ENCODE results near the gene PKHD1. TPM values are rescaled to one million over a fixed set of nuclear protein-coding genes. Genes with fewer than 3 reads are reported as not detected.

Gene PKHD1
- total and polyA plus RNA-seq, 2 of the 8 experiments (the other 6 are each of a cell fraction or from before 2014, with no cell fraction given), result 0.06 to 0.09 TPM

DNA sequence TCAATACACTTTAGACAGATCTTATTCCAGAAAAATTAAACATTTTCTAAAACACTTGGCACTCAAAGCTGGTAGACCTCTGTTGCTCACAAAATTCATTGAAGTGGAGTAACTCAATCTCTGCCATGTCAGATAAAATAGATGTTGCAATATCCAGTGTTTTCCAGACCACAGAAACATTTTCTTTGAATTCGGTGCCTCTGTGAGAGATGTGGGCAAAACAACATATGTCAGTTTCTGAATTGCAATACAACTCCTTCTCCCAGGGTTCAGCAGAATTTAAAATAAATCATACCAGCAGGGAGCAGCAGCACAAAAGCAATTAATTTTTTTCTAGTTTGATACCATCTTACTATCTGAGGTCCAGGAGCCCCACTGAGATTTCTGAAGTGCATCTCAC lies 11.3 kb upstream of the PKHD1 start:
- Histone ChIP-seq H3K36me3 (ENCODE audit: control insufficient read depth in 2 of 4, insufficient read depth in 4 of 4, low read length in 3 of 4) (peaks cover 0 to 2% (median 0%) of the 10 kb centered on the region in 4 experiments; a peak in 1 of 8 replicates), H3K9me3 (ENCODE audit: insufficient read depth in 2 of 2, low read depth in 1 of 2, low read length in 1 of 2) (peaks cover 2 to 14% of the 10 kb centered on the region in 2 experiments; a peak in 2 of 4 replicates), H2BK120ac (replicated peaks; ENCODE audit: low read depth, low read length) (no peak overlapping the region), H4K5ac (ENCODE audit: insufficient read length, low read depth, low read length) (no peak overlapping the region), H4K91ac (replicated peaks; ENCODE audit: insufficient read length, low read length) (no peak overlapping the region), H2BK5ac (ENCODE audit: low read depth, low read length) (no peak overlapping the region), H3K27ac (ENCODE audit: low read depth, low read length) (no peak overlapping the region), H3K56ac (replicated peaks; ENCODE audit: insufficient read length, low read depth, low read length) (no peak overlapping the region), H3K79me1 (ENCODE audit: low read depth, low read length) (no peaks in the 10 kb centered on the region), H3K23ac (ENCODE audit: insufficient read length) (no peak overlapping the region), H3K27me3 (replicated peaks in 1 of 4; ENCODE audit: control insufficient read depth in 3 of 4, extremely low read depth in 1 of 4, insufficient read depth in 3 of 4, low read length in 3 of 4) (no peaks in the 10 kb centered on the region), H3K79me2 (ENCODE audit: control insufficient read depth in 1 of 2, insufficient read depth in 2 of 2, low read length in 2 of 2) (no peaks in the 10 kb centered on the region), H2AFZ (ENCODE audit: low read length) (no peak overlapping the region), H4K8ac (ENCODE audit: extremely low read depth, insufficient read depth, low read length) (no peak overlapping the region), H2BK15ac (ENCODE audit: low read length) (no peak overlapping the region), H2AK5ac (ENCODE audit: low read depth, low read length) (no peak overlapping the region), H3K14ac (ENCODE audit: insufficient read length) (no peak overlapping the region), H3K4me2 (ENCODE audit: insufficient read depth in 1 of 2, low read depth in 2 of 2, low read length in 2 of 2) (no peak overlapping the region), H2BK20ac (ENCODE audit: low read length) (no peak overlapping the region), H3K23me2 (ENCODE audit: low read depth, low read length) (no peaks in the 10 kb centered on the region), H3K4me3 (ENCODE audit: extremely low read depth in 1 of 4, insufficient read depth in 2 of 4, low read depth in 3 of 4, low read length in 4 of 4) (no peak overlapping the region), H3K4ac (replicated peaks; ENCODE audit: insufficient read length, low read depth, low read length) (no peak overlapping the region), H3K9ac (replicated peaks in 1 of 4; ENCODE audit: extremely low read depth in 1 of 4, low read depth in 3 of 4, low read length in 3 of 4) (no peak overlapping the region), H3K4me1 (replicated peaks in 1 of 4; ENCODE audit: control insufficient read depth in 3 of 4, insufficient read depth in 4 of 4, low read length in 3 of 4) (no peaks in the 10 kb centered on the region), H4K20me1 (replicated peaks in 1 of 2; ENCODE audit: control insufficient read depth in 1 of 2, insufficient read depth in 2 of 2, low read length in 2 of 2) (no peaks in the 10 kb centered on the region), H2BK12ac (ENCODE audit: low read depth, low read length) (no peak overlapping the region), H3K18ac (ENCODE audit: extremely low read depth, low read length) (no peak overlapping the region)
- DNase-seq (ENCODE audit: low read depth in 1 of 2, low spot score in 2 of 2), result no peak
- no peak for FAIRE-seq
- ChIA-PET POLR2A (ENCODE audit: partially characterized antibody) (no interaction called here), CTCF (ENCODE audit: partially characterized antibody) (interaction anchor here (1.1 kb wide), 1 partner anchor 135 kb away, joined by 3 read pairs; no protein-coding TSS in a partner anchor)
- 91% methylated on average over 1 of the region's 1 CpG; no CpG with 5 or more reads in 1 of the 2 experiments for WGBS, 2 experiments (ENCODE audit: extremely low coverage in 1 of 2, insufficient coverage in 1 of 2, insufficient read length in 1 of 2, insufficient replicate concordance in 2 of 2, low coverage in 1 of 2, low lambda C conversion rate in 2 of 2, missing lambda C conversion rate in 1 of 2)
- TF ChIP-seq KDM1A (IDR thresholded peaks at IDR 0.05; ENCODE audit: borderline replicate concordance, low read length) (no peak), BACH1 (IDR thresholded peaks at IDR 0.05; ENCODE audit: low read length) (no peak), JUN (IDR thresholded peaks at IDR 0.05; ENCODE audit: low read depth, low read length) (no peak), SAP30 (IDR thresholded peaks at IDR 0.05; ENCODE audit: insufficient read depth, insufficient replicate concordance, low read length) (no peak), SP2 (IDR thresholded peaks at IDR 0.05; ENCODE audit: low read length) (no peak), POLR2AphosphoS5 (IDR thresholded peaks at IDR 0.05; ENCODE audit: low read depth, low read length) (no peak), FOSL1 (IDR thresholded peaks at IDR 0.05; ENCODE audit: insufficient read depth, low read depth, low read length) (no peak), RXRA (IDR thresholded peaks at IDR 0.05; ENCODE audit: insufficient read depth, low read depth, low read length) (no peak), CHD2 (IDR thresholded peaks at IDR 0.05; ENCODE audit: low read length) (no peak), BCL11A (IDR thresholded peaks at IDR 0.05; ENCODE audit: low read depth in 2 of 2, low read length in 2 of 2) (no peak), SP1 (IDR thresholded peaks at IDR 0.05; ENCODE audit: low read depth, low read length) (no peak)
- TF ChIP-seq, protein P1, sequence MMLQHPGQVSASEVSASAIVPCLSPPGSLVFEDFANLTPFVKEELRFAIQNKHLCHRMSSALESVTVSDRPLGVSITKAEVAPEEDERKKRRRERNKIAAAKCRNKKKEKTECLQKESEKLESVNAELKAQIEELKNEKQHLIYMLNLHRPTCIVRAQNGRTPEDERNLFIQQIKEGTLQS (IDR thresholded peaks at IDR 0.05; ENCODE audit: insufficient read depth, low read depth, low read length), result no peak

Measured in H1 (cell line).